PC-3 (cell line): ENCODE measurements around the gene LYL1.

ENCODE experiments used
- CTCF ChIP-seq: fragments of 300-600 bp; sonication (generic); conservative IDR thresholded peaks from 2 replicates; pipeline ENCODE4 v1.5.1; 2017; ENCODE audit warnings: antibody characterized with exemption, low read depth, mild to moderate bottlenecking, low read length
- EZH2 ChIP-seq: fragments of 300-600 bp; sonication (generic); IDR thresholded peaks from one replicate; pipeline ENCODE4 v1.6.1; 2017; ENCODE audit warnings: antibody characterized with exemption, mild to moderate bottlenecking, low read length; ENCODE audit not compliant: unreplicated experiment

GRCh38 chr19:13118424-13119193, 16.0 kb upstream of the LYL1 start:
- TF ChIP-seq CTCF (no peak), EZH2 (no peak)
